ENCODE data around the gene SSC5D. TPM values are rescaled to one million over a fixed set of nuclear protein-coding genes. Genes with fewer than 3 reads are reported as not detected.
"Not testable (repeated sequence)": the region's sequence is repeated elsewhere in the genome, so short reads cannot be mapped to it uniquely, and the experiment has no call there.

The SSC5D gene
- 0.24 TPM for total RNA-seq

DNA sequence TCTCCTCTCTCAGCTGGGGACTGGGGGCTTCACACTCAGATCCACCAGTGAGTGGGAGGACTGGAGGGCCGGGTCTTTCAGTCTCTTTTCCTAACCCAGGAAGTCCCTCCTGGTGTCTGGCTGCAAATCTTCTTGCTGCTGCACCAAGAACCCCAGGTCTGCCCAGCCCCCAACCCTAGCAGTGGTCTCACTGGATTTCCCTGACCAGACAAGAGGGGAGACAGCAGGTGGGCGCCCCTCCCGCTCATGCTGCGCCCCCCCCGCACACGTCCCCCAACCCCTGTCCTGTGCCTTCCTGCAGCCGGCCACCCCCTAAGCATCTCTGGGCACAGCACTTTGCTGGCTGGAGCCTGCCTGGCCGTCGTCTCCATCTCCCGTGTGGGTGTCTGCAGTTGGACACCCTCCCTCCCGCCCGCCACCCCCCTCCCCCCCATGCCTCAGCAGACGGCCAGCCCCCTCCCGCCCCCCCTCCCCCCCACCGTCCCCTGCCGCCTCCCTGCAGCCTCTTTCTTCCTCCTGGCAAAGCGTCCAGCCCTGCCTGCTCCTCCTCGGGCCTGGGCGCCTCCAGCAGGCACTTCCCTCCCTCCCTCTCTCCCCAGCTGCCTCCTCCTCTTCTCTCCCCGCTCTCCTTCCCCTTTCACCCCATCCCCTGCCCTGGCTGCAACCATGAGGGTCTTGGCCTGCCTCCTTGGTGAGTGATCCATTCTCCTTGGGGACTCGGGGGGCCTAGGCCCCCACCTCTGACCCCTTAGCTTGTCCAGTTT lies at the start of gene SSC5D:
Gene SSC5D, plus strand, starts transcription at position 513 of the 764 bp plus-strand sequence. Its CDS starts 154 bp downstream, at position 667.
- ATAC-seq = no peak

DNA sequence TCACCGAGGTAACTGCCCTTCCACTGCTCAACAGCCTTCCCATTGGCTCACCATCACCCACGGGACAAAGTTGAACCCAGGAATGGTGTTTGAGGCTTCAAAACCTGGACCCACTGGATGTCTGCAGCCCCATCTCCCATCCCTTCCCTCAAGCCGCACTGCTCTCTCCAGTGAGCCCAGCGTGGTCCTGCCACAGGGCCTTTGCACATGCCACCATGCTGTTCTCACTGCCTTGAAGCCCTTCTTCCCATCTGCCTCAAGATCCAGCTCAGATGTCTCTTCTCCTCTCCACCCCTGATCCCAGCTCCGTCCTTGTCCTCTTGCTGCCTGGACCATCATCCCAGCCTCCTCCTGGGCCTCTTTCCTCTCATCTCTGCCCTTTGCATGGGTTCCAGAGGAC lies 49.2 kb upstream of the SSC5D start:
- no peak for ATAC-seq

DNA sequence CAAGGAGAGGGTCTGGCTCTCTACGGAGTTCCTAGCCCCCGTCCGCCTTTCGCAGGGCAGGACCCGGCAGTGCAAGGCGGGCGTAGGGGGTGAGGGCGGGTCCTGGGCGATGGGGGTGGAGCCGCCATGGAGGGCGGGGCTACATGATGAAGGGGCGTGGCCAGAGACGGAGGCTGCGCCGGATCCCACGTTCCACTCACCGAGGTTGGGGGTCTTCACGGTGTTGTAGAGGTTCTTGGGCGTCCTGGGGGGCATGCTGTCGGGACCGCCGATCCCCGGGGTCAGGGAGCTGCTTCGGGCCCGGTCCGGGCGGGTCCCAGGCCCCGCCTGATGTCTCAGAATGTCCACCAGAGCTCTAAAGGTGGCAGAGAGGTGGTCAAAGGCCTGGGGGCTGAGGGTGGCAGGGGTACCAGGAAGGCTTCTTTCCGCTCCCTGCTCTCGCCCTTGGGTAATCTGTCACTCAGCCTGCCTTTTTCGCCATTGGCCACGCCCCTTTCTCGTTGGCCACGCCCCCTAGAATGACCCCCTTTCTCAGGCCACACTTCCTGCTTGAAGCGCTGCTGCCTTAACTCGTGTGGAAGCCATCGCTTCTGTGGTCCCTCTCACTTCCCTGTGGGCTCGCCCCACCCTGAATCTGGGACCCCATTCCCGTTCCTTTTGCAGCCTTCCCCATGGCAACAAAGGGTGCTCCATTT lies 47.7 kb upstream of the SSC5D start:
- no peak for ATAC-seq

DNA sequence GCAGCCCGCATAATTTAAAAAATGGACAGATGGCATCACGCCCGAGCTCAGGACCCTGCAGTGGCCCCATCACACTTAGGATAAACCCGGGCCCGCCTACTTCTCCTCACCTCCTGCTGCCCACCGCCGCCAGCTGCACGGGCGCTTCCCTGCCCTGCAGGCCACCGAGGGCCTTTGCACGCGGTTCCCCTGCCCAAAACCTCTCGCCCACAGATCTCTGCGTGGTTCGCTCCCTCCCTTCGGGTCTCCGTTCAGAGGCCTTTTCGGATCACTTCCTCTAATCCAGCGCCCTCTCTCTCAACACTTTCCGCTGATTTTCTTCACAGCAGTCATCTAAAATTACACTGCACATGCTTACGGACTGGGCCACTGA lies 46.9 kb upstream of the SSC5D start:
- no peak for ATAC-seq

DNA sequence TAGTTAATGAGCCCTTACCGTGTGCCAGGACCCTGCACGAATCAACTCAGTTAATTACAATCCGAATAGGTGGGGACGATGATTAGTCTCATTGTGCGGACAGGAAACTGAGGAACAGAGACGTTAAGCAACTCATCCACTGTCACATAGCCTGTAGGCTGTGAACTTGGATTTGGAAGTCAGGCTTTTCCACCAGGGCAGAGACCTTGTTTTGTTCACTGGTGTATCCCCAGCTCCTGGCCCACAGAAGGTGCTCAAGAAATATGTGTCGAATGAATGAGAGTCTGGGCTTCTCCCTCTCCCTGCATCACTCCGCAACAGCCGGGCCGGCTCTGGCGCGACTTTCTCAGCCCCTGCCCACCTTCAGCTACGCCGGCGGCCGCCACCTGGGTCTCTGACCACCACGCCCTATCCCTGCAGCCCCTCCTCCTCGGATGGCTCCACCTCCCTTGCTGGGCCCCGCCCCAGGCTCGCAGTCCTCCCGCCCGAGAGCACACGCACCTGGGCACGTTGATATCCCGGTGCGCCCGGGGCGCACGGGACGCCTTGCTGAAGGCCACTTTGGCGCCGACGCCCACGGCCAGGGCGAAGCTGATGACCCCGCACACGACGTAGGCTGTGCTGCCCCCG lies 46.4 kb upstream of the SSC5D start:
- ATAC-seq = no peak

DNA sequence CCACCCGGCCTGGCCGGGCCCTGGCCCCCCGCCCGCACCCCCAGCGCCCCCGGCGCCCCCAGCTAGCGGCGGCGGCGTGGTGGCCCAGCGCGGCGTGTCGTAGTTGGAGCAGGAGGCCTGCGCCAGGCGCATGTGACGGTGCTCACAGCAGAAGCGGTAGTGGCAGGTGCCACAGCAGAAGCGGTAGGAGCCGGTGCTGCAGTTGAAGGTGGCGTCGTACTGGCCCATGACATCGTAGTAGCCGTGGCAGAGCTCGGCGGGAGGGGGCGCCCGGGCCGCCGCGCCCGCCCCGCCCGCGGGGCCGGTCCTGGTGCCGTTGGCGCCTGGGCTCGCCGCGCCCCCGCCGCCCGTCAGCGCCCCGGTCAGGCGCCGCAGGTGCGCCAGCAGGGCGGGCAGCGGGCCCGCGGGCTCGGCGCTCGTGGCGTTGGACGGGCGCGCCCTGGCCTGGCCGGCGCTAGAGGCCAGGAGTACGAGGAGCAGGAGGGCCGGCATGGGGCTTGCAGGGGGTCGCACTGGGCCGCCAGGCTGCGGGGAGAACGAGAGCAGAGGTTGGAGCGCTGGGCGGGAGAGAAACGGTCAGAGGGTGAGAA lies 45.8 kb upstream of the SSC5D start:
- peak; percentile 10 for ATAC-seq

DNA sequence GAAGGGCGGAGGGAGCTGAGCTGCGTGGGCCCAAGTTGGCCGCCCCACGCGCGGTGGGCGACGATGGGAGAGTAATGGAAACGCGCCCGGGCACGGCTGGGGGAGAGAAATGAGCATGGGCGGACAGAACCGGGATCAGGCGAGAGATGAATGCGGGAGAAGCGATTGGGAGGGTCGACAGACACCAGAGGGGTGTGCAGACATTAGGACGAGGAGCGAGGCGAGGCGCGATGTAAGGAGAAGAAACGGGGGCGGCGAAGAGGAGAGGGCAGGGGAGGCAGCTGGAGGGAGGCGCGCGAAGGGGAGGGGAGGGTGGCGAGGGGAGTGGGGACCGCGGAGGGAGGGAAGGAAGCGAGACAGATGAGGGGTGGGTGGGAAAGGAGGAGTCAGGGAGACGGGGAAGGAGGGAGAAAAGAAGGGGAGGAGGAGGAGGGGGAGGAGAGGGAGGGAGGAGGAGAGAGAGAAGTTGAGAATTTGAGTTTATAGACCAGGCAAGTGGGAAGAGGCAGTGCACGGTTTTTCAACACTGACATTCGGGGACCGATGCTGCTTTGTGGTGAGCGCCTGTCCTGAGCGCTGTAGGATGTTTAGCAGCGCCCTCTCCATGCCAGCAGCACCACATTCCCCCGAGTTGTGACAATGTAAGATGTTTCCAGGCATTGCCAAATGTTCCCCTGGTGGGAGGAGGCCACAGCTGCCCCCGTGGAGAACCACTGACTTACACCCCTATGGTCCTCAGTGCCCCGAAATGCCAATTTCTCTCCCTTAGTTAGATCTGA lies 45.0 kb upstream of the SSC5D start, which contains the start of gene SHISA7:
Gene SHISA7, minus strand, starts transcription at position 256 of the 779 bp plus-strand sequence. CDS start 437 bp downstream, outside the sequence.
- no peak for ATAC-seq

DNA sequence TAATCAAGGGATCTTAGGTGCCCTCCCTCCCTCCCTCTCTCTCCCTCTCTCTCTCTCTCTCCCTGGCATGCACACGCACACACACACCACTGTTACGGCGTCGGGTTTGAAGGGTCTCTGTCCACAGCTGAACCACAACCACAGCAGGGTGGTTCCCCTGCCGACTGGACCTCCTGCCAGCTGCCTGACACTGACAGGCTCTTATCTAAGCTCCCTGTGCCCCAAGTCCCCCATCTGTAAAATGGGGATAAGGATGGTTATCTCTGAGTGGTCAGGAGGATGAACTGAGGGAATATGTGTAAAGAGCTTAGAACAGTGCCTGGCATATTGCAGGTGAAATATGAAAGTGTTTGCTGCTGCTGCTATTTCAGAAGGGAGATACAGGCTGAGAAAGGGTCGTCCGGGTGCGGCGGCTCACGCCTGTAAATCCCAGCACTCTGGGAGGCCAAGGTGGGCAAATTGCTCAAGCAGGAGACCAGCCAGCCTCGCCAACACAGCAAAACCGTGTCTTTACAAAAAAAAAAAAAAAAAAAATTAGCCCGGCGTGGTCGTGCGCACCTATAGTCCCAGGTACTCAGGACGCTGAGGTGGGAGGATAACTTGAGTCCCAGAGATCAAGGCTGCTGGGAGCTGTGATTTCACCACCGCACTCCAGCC lies 44.3 kb upstream of the SSC5D start:
- no peak for ATAC-seq

DNA sequence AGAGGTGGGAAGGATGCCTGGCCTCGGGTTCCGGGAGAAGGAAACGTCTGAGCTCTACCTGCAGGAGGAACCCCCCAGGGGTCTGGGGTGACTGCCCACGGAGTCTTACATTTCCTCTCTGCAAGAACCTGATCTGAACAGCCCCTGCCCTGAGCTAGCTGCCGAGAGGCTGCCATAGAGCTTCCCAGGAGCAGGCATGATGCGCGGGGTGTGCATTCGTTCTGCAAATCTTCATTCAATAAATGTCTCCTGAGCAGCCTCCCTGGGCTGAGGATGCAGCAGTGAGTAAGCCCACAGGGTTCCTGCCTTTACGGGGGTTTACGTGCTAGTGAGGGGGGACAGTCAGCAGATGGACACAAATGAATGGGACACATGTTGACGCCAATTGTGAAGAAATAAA lies 43.6 kb upstream of the SSC5D start:
- no peak for ATAC-seq

DNA sequence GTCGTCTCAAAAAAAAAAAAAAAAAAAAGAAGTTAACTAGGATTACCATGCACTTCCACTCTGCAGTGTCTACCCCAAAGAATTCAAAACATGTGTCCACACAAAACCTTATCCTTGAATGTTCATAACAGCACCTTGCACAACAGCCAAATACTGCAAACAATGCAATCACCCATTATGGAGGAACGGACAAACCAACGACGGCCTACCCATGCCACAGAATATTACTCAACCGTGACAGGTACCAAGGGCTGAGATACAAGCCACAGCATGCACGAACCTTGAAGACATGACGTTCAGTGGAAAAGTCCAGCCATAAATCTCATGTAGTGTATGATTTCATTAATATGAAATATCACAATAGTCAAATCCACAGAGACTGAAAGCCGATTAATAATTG lies 42.2 kb upstream of the SSC5D start:
- ATAC-seq = peak; percentile 76

DNA sequence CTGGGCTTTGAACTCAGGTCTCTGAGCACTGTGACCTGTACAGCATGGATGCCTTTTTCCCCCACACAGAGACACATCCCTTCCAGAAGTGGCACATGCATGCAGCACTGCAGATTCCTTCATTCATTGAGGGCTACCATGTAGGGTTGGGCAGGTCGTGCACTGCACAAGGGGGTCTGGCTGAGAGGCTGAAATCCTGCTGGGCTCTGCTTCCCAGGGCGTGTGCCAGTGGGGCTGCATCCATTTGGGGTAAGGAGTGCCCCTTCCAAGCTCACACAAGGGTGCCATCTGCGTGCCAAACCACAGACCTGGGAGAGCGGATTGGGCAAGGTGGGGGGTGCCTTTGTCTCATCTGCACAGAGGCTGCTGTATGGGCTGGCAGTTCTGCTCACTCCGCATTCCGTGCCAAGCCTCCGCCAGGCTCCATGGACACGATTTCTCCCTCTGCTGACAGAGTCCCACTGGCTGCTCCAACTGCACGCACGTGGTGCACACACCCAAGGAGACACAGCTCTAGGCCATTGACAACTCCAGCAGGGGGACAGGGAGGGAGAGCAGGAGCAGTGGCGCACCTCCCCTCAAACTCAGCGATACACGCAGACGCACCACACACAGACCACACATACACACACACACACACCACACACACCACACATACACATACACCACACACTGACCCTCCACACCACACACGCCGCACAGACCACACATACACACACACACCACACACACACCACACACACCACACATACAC lies 40.6 kb upstream of the SSC5D start:
- ATAC-seq = peak; percentile 60

DNA sequence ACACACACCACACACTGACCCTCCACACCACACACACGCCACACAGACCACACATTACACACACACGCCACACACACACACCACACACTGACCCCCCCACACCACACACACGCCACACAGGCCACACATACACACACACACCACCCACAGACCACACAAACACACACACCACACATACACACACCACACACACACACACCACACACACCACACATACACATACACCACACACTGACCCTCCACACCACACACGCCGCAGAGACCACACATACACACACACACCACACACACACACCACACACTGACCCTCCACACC lies 40.1 kb upstream of the SSC5D start:
- ATAC-seq = not testable (repeated sequence)

DNA sequence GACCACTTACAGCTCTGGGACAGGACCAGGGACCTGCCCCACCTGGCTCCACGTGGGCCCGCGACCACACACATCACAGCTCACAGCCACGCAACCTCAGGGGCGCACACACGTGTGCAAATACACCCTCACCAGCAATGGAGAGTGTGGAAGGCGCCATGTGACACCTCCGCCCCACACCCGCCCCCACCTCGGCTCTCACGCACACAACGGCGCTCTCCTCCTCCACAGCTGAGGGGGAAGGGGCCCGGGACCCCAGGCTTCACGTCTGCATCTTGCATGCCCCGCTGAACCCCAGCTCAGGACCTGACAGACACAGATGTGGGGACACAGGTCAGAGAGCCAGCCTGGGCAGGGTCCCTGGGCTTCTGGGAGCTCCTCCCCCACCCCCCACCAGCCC lies 38.8 kb upstream of the SSC5D start:
- ATAC-seq = no peak

DNA sequence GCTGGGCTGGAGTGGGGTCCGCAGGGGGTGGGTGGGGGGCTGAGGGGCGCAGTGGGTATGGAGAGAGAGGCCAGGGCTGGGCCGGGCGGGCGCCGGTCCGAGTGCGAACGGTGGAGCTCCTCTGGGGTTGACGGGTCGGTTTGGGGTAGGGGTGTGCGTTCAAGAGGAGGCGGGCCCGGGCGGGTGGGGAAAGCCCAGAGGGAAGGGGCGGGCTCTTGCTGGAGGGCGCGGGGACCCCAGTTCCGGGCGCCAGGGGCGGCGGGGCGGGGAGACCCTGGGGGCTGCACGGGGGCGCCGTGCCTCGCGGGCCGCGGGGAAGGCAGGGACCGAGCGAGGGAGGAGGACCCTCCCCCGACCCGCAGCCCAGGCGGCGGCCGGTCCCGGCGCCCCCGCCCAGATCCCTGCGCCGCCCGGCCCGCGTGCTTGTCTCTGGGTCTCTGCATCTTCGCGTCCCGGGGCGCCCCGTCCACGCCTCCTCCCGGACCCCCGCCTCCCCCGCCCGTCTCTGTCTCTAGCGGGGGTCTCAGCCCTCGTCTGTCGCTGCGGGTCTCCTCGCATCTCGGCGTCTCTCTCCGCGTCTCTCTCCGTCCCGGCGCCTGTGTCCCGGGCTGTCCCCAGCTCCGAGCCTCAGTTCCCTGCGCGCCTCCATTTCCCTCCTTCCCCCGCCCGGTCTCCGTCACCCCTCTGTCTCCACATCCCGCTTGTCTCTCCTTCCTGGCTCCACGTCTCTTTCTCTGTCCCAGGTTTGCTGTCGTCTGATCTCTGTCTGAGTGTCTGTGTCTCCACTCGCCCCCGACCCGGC lies 36.9 kb upstream of the SSC5D start:
- ATAC-seq = no peak

DNA sequence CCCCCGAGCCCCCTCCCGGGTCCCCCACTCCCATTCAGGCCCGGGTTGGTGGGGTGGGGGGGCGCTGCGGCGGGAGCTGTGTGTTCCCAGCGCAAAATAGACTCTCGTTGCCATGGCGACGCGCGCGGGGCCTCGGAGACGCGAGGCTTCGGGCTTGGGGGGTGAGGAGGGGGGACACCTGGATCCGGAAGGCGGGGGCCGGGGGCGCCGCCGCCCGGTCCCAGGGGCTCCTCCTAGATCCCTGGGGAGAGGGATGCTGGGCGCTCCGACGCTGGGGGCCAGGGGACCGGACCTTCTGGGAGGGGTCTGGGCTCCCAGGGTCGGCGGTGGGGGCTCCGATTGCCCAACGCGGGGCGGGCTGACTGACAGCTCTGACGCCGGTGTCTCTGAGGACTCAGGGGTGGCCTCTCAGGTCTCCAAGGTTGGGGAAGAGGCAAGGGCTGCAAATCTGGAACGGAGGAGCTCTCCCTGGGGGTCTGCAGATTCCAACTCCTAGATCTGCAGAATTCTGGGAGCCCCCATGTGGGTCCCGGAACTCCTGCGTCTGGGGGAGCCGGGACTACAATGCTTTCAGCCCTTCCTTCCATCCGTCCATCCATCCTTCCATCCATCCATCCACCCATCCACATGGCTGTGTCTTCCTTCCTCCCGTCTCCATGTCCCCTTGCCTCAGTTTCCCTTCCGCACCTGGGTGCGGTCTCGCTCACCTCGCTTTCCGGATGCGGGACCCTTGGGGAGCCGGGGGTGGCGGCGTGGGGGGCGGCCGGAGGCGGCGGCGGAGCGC lies 36.1 kb upstream of the SSC5D start:
- ATAC-seq = no peak

DNA sequence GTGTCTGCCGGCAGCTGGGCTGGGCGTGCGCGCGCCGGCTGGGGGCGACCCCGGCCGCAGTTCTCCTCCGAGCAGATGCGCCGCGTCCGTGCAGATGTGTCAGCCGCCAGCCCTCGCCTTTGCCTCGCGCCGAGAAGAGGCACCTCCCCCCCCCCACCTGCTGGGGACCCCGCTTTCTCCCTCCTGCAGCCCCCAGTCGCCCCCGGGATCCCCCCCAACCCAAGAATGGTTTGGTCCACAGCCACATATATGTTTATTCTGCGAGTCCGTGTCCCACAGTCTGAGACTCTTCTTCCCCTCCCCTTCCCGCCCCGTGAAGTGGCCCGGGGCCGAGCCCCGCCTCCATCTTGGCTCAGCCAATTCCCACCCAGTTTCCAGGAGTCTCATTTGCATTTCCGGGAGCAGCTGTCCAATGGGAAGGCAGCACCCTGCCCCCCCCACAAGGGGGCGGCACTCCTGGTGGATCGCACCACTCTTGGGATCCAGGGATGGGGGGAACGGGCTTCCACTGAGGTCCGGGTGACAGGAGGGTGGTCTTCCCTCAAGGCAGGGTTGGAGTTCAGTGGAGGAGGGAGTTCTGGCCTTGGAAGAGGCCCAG lies 35.4 kb upstream of the SSC5D start:
- peak; percentile 72 for ATAC-seq

DNA sequence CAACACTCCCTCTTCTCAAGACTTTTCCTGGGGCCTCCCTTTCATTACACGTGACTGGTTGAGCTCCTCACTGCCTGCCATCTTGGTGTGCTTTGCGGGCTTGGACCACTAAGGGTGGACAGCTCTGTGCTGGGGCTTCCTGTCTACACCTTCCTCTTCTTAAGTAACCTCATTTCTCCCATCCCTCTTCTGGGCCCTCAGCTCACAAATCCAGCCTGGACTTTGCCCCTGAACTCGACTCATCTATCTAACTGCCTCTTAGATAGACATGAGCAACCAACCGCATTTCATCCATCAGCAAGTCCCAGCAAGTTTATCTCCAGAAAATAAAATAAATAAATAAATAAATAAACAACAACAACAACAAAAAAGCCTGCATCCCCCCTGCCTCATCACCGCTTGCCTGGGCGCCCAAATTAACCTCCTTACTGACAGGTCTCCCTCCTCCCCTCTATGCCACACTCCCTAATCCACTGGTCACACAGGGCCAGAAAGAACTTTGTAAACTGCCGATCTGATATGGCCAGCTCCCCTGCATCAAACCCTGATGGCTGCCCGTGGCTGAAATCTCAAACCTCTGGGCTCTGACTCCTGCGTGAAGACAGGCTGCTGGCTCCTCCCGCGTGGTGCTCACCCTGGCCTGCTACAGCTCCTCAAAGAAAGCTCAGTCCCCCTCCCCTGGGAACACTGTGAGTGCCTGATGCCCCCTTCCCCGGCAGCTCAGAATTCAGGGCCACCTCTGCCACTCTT lies 34.5 kb upstream of the SSC5D start:
- ATAC-seq = no peak

DNA sequence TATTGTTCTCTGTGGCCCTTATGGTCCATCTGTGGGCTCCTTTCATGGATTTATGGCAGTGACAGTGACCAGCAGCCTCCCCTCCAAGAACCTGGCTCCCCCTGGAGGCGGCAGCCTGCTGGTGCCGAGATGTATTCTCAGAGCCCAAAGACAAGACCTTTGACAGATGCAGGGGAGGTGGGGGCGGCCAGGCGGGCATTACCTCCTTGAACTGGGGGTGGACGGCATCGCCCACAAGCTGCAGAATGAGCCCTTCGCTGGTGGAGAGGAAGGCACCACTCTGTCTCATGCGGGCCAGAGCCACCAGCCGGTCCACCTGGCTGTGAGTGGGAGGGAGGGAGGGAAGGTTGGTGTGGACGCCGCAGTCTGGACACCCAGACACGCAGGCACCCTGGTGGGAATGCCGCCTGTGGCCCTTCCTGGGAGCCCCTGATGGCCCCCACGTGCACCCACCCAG lies 33.4 kb upstream of the SSC5D start:
- ATAC-seq = no peak

Measured in esophagus mucosa (tissue), 1 donor.